HEK293 (cell line): ENCODE results near the gene CCDC175.

Experiments
- BCL11A ChIP-seq: fragments of 450-650 bp; formaldehyde crosslinking; IDR thresholded peaks from 2 replicates; pipeline ENCODE4 v1.5.1; 2016; ENCODE audit warnings: low read depth, missing biosample characterization, missing genetic modification characterization
- ELK4 ChIP-seq: IDR thresholded peaks from 2 replicates; pipeline ENCODE4 v1.6.1; 2011; ENCODE audit warnings: mild to moderate bottlenecking, low read depth, low read length, borderline replicate concordance
- KLF1 ChIP-seq: fragments of 450-650 bp; formaldehyde crosslinking; IDR thresholded peaks from 2 replicates; pipeline ENCODE4 v1.5.1; 2016; ENCODE audit warnings: missing biosample characterization, missing genetic modification characterization
- KLF8 ChIP-seq: fragments of 450-650 bp; formaldehyde crosslinking; IDR thresholded peaks from 2 replicates; pipeline ENCODE4 v1.5.1; 2016; ENCODE audit warnings: missing biosample characterization, missing genetic modification characterization
- PATZ1 ChIP-seq: fragments of 450-650 bp; formaldehyde crosslinking; IDR thresholded peaks from 2 replicates; pipeline ENCODE4 v1.5.1; 2016; ENCODE audit warnings: missing biosample characterization, missing genetic modification characterization
- PRDM2 ChIP-seq: fragments of 450-650 bp; formaldehyde crosslinking; IDR thresholded peaks from 2 replicates; pipeline ENCODE4 v1.5.1; 2016; ENCODE audit warnings: missing biosample characterization, missing genetic modification characterization, borderline replicate concordance
- TCF7L2 ChIP-seq: IDR thresholded peaks from 2 replicates; pipeline ENCODE4 v1.6.1; 2011; ENCODE audit warnings: low read depth, mild to moderate bottlenecking, inconsistent platforms, low read length, moderate library complexity, borderline replicate concordance
- YY2 ChIP-seq: fragments of 450-650 bp; formaldehyde crosslinking; IDR thresholded peaks from 2 replicates; pipeline ENCODE4 v1.5.1; 2016; ENCODE audit warnings: missing biosample characterization, missing genetic modification characterization
- ZBTB11 ChIP-seq: fragments of 450-650 bp; formaldehyde crosslinking; conservative IDR thresholded peaks from 2 replicates; pipeline ENCODE4 v1.5.1; 2016; ENCODE audit warnings: low read depth, missing biosample characterization, missing genetic modification characterization
- ZBTB21 ChIP-seq: fragments of 450-650 bp; formaldehyde crosslinking; IDR thresholded peaks from 2 replicates; pipeline ENCODE4 v1.5.1; 2017; ENCODE audit warnings: missing biosample characterization, missing genetic modification characterization
- ZBTB48 ChIP-seq: fragments of 450-650 bp; formaldehyde crosslinking; IDR thresholded peaks from 2 replicates; pipeline ENCODE4 v1.5.1; 2016; ENCODE audit warnings: missing biosample characterization, missing genetic modification characterization
- ZEB2 ChIP-seq: fragments of 450-650 bp; formaldehyde crosslinking; IDR thresholded peaks from 2 replicates; pipeline ENCODE4 v1.5.1; 2016; ENCODE audit warnings: missing biosample characterization, missing genetic modification characterization
- ZFHX2 ChIP-seq: fragments of 450-650 bp; formaldehyde crosslinking; conservative IDR thresholded peaks from 2 replicates; pipeline ENCODE4 v1.5.1; 2016; ENCODE audit warnings: missing biosample characterization, missing genetic modification characterization
- ZNF157 ChIP-seq: fragments of 450-650 bp; formaldehyde crosslinking; IDR thresholded peaks from 2 replicates; pipeline ENCODE4 v1.5.1; 2016; ENCODE audit warnings: missing biosample characterization, missing genetic modification characterization
- ZNF221 ChIP-seq: fragments of 450-650 bp; formaldehyde crosslinking; IDR thresholded peaks from 2 replicates; pipeline ENCODE4 v1.5.1; 2017; ENCODE audit warnings: missing biosample characterization, missing genetic modification characterization, borderline replicate concordance
- ZNF23 ChIP-seq: fragments of 450-650 bp; formaldehyde crosslinking; IDR thresholded peaks from 2 replicates; pipeline ENCODE4 v1.5.1; 2016; ENCODE audit warnings: missing biosample characterization, missing genetic modification characterization, borderline replicate concordance
- ZNF248 ChIP-seq: fragments of 450-650 bp; formaldehyde crosslinking; IDR thresholded peaks from 2 replicates; pipeline ENCODE4 v1.5.1; 2017; ENCODE audit warnings: missing biosample characterization, missing genetic modification characterization
- ZNF394 ChIP-seq: fragments of 450-650 bp; formaldehyde crosslinking; IDR thresholded peaks from 2 replicates; pipeline ENCODE4 v1.5.1; 2016; ENCODE audit warnings: missing biosample characterization, missing genetic modification characterization, mild to moderate bottlenecking, moderate library complexity, borderline replicate concordance
- ZNF423 ChIP-seq: fragments of 450-650 bp; formaldehyde crosslinking; IDR thresholded peaks from 2 replicates; pipeline ENCODE4 v1.5.1; 2016; ENCODE audit warnings: missing biosample characterization, missing genetic modification characterization
- ZNF473 ChIP-seq: fragments of 450-650 bp; formaldehyde crosslinking; IDR thresholded peaks from 2 replicates; pipeline ENCODE4 v1.5.1; 2017; ENCODE audit warnings: missing biosample characterization, missing genetic modification characterization
- ZNF510 ChIP-seq: fragments of 450-650 bp; formaldehyde crosslinking; IDR thresholded peaks from 2 replicates; pipeline ENCODE4 v1.5.1; 2018; ENCODE audit warnings: mild to moderate bottlenecking, missing genetic modification characterization, missing biosample characterization; ENCODE audit not compliant: insufficient replicate concordance
- ZNF624 ChIP-seq: fragments of 450-650 bp; formaldehyde crosslinking; IDR thresholded peaks from 2 replicates; pipeline ENCODE4 v1.5.1; 2017; ENCODE audit warnings: missing biosample characterization, missing genetic modification characterization
- ZNF629 ChIP-seq: fragments of 450-650 bp; formaldehyde crosslinking; IDR thresholded peaks from 2 replicates; pipeline ENCODE4 v1.5.1; 2017; ENCODE audit warnings: missing biosample characterization, missing genetic modification characterization
- ZNF654 ChIP-seq: fragments of 450-650 bp; formaldehyde crosslinking; IDR thresholded peaks from 2 replicates; pipeline ENCODE4 v1.5.1; 2016; ENCODE audit warnings: low read depth, missing biosample characterization, missing genetic modification characterization
- ZNF658 ChIP-seq: fragments of 450-650 bp; formaldehyde crosslinking; IDR thresholded peaks from 2 replicates; pipeline ENCODE4; 2016; ENCODE audit warnings: missing biosample characterization, missing genetic modification characterization
- ZNF707 ChIP-seq: fragments of 450-650 bp; formaldehyde crosslinking; IDR thresholded peaks from 2 replicates; pipeline ENCODE4 v1.5.1; 2016; ENCODE audit warnings: missing biosample characterization, missing genetic modification characterization
- ZSCAN18 ChIP-seq: fragments of 450-650 bp; formaldehyde crosslinking; IDR thresholded peaks from 2 replicates; pipeline ENCODE4 v1.5.1; 2016; ENCODE audit warnings: missing biosample characterization, missing genetic modification characterization

CCDC175 gene

GRCh38 chr14:59543873-59544272 is 32.7 kb downstream of the CCDC175 start (continued):
- no peak for TF ChIP-seq KLF1
- no peak for TF ChIP-seq ZFHX2 (tag by site-specific recombination)
- no peak for TF ChIP-seq ZNF707 (tag by site-specific recombination)
- TF ChIP-seq KLF8 (tag by site-specific recombination), result peak; percentile 47
- no peak for TF ChIP-seq PRDM2 (tag by site-specific recombination)
- TF ChIP-seq ZBTB48 (tag by site-specific recombination), result no peak
- TF ChIP-seq ZNF221 (tag by site-specific recombination), result no peak
- TF ChIP-seq ZNF157 (tag by site-specific recombination), result no peak
- TF ChIP-seq ZNF394, result no peak
- TF ChIP-seq ZNF23, result no peak
- no peak for TF ChIP-seq ZNF629
- TF ChIP-seq ZBTB11 (tag by site-specific recombination), result no peak
- TF ChIP-seq ZEB2 (tag by site-specific recombination), result peak; percentile 73
- no peak for TF ChIP-seq ZNF248 (tag by site-specific recombination)
- peak; percentile 62; the same call in 1 of the 2 replicates for TF ChIP-seq TCF7L2
- TF ChIP-seq ZNF510, result no peak
- TF ChIP-seq ELK4, result no peak
- no peak for TF ChIP-seq ZNF473 (tag by site-specific recombination)
- no peak for TF ChIP-seq ZSCAN18
- TF ChIP-seq ZNF624 (tag by site-specific recombination), result no peak
- peak; percentile 24; the same call in 1 of the 2 replicates for TF ChIP-seq ZBTB21 (tag by site-specific recombination)
- TF ChIP-seq BCL11A, result peak; percentile 60; the same call in 1 of the 2 replicates
- no peak for TF ChIP-seq ZNF654
- no peak for TF ChIP-seq YY2
- TF ChIP-seq ZNF658, result no peak
- TF ChIP-seq PATZ1, result no peak
- no peak for TF ChIP-seq ZNF423 (tag by site-specific recombination)
